ENCODE data around the gene SLC16A12. TPM values are rescaled to one million over a fixed set of nuclear protein-coding genes. Genes with fewer than 3 reads are reported as not detected.
"Not testable (repeated sequence)": the region's sequence is repeated elsewhere in the genome, so short reads cannot be mapped to it uniquely, and the experiment has no call there.

SLC16A12 gene
- total RNA-seq, 1 donor from 2014 or later = not detected

DNA sequence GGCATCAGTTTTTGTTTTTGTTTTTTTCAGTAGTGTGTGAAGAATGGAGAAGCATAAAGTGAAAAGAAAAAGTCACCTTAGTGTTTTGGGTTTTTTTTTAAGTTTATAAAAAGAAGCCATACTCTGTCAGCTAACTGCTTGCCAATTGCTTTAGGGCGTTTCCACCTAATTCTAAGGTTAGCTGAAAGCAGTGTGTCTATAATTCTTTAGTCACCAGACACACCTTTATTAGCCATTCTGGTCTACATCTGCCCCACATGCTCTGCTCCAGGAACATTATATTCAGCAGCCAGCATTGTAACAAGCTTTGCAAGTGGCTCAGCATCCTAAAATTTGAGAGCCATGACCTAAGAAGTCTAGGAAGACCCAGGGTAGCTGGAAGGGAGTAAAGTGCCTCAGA is 14.1 kb upstream of the SLC16A12 start:
- H3K9me3 Mint-ChIP-seq = no peaks in the 10 kb centered on the region
- H3K27me3 Mint-ChIP-seq = peaks cover 4% of the 10 kb centered on the region
- intact Hi-C loops (cut with micrococcal nuclease) = no loop called here
- DNase-seq (no peak), ATAC-seq (ENCODE audit: low read depth) (no peak)
- ChIA-PET POLR2A (no interaction called here), CTCF (no interaction called here)
- no peak overlapping the region for H3K27ac Mint-ChIP-seq
- H3K36me3 Mint-ChIP-seq (ENCODE audit: low read depth) = no peaks in the 10 kb centered on the region
- no peak overlapping the region for H3K4me3 Mint-ChIP-seq
- H3K4me1 Mint-ChIP-seq = no peaks in the 10 kb centered on the region
- TF ChIP-seq, protein P1, sequence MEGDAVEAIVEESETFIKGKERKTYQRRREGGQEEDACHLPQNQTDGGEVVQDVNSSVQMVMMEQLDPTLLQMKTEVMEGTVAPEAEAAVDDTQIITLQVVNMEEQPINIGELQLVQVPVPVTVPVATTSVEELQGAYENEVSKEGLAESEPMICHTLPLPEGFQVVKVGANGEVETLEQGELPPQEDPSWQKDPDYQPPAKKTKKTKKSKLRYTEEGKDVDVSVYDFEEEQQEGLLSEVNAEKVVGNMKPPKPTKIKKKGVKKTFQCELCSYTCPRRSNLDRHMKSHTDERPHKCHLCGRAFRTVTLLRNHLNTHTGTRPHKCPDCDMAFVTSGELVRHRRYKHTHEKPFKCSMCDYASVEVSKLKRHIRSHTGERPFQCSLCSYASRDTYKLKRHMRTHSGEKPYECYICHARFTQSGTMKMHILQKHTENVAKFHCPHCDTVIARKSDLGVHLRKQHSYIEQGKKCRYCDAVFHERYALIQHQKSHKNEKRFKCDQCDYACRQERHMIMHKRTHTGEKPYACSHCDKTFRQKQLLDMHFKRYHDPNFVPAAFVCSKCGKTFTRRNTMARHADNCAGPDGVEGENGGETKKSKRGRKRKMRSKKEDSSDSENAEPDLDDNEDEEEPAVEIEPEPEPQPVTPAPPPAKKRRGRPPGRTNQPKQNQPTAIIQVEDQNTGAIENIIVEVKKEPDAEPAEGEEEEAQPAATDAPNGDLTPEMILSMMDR (IDR thresholded peaks at IDR 0.05) = no peak

DNA sequence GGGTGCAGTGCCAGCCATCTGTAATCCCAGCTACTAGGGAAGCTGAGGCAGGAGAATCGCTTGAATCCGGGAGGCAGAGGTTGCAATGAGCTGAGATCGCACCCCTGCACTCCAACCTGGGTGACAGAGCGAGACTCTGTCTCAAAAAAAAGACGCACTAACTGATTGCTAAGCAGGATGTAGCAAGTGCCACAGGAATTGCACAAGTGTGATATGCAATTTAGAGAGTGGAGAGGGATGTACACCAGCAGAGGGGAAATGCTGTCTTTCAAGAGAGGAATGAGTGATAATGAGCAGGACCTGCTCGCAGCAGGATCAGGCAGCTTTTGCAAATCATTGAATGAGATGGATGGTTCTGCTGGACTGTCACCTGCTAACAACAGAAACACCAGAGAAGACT is 13.3 kb upstream of the SLC16A12 start:
- DNase-seq (no peak), ATAC-seq (ENCODE audit: low read depth) (no peak)
- no peaks in the 10 kb centered on the region for H3K9me3 Mint-ChIP-seq
- TF ChIP-seq, protein P1 (IDR thresholded peaks at IDR 0.05) = no peak
- H3K4me1 Mint-ChIP-seq = no peaks in the 10 kb centered on the region
- intact Hi-C loops (cut with micrococcal nuclease) = no loop called here
- no peak overlapping the region for H3K27ac Mint-ChIP-seq
- no peak overlapping the region for H3K4me3 Mint-ChIP-seq
- peaks cover 8% of the 10 kb centered on the region for H3K27me3 Mint-ChIP-seq
- ChIA-PET CTCF (no interaction called here), POLR2A (no interaction called here)
- no peaks in the 10 kb centered on the region for H3K36me3 Mint-ChIP-seq (ENCODE audit: low read depth)

DNA sequence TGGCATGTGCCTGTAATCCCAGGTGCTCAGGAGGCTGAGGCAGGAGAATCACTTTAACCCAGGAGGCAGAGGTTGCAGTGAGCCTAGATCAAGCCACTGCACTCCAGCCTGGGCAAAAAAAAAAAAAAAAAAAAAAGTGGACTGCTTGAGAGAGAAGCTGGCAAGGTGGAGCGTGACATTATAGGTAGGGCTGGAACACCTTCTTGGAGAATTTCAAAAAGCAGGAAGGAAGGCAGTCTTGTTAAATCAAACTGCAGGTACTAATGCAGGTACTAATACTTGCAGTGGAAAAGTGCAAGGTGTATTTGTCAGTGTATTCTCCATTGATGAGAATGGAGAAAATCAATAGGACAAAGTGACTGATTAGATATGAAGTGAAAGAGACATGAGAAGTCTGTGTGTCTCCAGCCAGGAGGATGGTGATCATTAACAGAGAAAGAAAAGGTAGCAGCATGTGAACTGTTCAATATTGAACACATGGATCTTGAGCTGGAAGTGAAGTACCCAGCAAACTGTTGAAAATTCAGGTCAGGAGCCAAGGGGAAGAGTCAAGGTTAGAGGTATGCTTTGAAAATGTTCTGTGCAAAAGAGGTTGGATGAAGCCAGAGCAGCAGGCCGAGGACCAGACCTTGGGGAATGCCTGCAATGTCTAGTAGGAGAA is 12.6 kb upstream of the SLC16A12 start:
- no peak overlapping the region for H3K4me3 Mint-ChIP-seq
- H3K36me3 Mint-ChIP-seq (ENCODE audit: low read depth) = no peaks in the 10 kb centered on the region
- intact Hi-C loops (cut with micrococcal nuclease) = no loop called here
- no peaks in the 10 kb centered on the region for H3K4me1 Mint-ChIP-seq
- ChIA-PET POLR2A (no interaction called here), CTCF (no interaction called here)
- TF ChIP-seq, protein P1 (IDR thresholded peaks at IDR 0.05) = no peak
- H3K27ac Mint-ChIP-seq = no peak overlapping the region
- peaks cover 7% of the 10 kb centered on the region for H3K27me3 Mint-ChIP-seq
- H3K9me3 Mint-ChIP-seq = no peaks in the 10 kb centered on the region
- ATAC-seq (ENCODE audit: low read depth) = no peak
- DNase-seq = no peak

DNA sequence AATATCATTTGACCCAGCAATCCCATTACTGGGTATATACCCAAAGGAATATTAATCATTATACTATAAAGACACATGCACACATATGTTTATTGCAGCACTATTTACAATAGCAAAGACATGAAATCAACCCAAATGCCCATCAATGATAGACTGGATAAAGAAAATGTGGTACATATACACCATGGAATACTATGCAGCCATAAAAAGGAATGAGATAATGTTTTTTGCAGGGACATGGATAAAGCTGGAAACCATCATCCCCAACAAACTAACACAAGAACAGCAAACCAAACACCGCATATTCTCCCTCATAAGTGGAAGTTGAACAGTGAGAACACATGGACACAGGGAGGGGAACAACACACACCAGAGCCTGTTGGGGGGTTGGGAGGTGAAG is 11.3 kb upstream of the SLC16A12 start:
- H3K9me3 Mint-ChIP-seq; DNase-seq; H3K36me3 Mint-ChIP-seq (ENCODE audit: low read depth); ATAC-seq (ENCODE audit: low read depth); intact Hi-C loops (cut with micrococcal nuclease); POLR2A ChIA-PET; H3K4me1 Mint-ChIP-seq; H3K4me3 Mint-ChIP-seq; H3K27ac Mint-ChIP-seq: not testable (repeated sequence)
- CTCF ChIA-PET = interaction anchor here (0.7 kb wide), 1 partner anchor 10 kb away, joined by 3 read pairs; no protein-coding TSS in a partner anchor
- peaks cover 13% of the 10 kb centered on the region for H3K27me3 Mint-ChIP-seq

DNA sequence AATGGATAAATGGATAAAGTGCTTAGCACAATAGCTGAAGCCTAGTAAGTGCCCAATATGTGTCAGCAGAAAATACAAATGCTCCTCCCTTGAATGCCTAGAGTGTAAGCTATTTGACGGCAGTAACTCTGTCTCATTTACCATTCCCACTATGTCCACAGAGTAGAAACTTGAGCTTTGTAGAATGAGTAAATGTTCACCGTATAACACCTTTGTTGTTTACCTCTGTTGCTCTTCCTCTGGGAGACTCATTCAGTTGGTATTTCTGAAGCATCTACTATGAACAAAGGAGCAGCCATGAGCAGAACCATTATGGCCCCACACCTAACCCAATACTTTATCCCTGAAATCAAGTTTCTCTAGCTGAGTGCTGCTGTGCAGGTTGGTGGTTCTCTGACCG is 8.4 kb upstream of the SLC16A12 start:
- TF ChIP-seq, protein P1 (IDR thresholded peaks at IDR 0.05) = no peak
- no peak overlapping the region for H3K27ac Mint-ChIP-seq
- H3K4me1 Mint-ChIP-seq = no peaks in the 10 kb centered on the region
- H3K27me3 Mint-ChIP-seq = peaks cover 26% of the 10 kb centered on the region
- no peak for DNase-seq
- intact Hi-C loops (cut with micrococcal nuclease) = no loop called here
- no peak overlapping the region for H3K4me3 Mint-ChIP-seq
- no peaks in the 10 kb centered on the region for H3K9me3 Mint-ChIP-seq
- no peak for ATAC-seq (ENCODE audit: low read depth)
- ChIA-PET CTCF (no interaction called here), POLR2A (no interaction called here)
- no peaks in the 10 kb centered on the region for H3K36me3 Mint-ChIP-seq (ENCODE audit: low read depth)

DNA sequence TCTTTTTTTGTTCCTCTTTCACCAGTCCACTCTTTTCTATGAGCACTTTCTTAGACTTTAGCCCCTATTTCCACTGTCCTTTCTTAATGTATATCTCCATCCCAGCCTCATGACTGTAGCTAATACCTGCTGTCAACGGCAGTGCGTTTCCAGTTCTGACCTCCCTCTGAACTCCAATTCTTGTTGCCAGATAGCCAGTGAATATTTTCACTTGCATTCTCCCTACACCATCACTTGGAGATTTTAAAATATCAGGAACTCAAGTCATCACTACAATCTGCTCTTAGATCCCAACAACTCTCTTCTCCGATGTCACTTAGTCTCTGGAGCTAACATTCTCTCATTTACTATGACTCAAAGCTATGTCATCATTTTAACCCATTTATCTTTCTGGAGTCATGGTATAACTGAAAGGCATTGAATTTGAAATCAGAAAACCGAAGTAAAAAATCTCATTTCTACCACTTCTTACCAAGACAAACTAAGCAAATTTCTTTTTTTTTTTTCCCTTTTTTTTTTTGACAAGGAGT is 5.1 kb upstream of the SLC16A12 start:
- ATAC-seq (ENCODE audit: low read depth) (no peak), DNase-seq (no peak)
- TF ChIP-seq, protein P1 (IDR thresholded peaks at IDR 0.05) = no peak

More for the DNA sequence above, 5.1 kb upstream of the SLC16A12 start:
- Mint-ChIP-seq H3K4me1 (peaks cover 5% of the 10 kb centered on the region), H3K27ac (no peak overlapping the region), H3K36me3 (ENCODE audit: low read depth) (no peaks in the 10 kb centered on the region), H3K27me3 (peaks cover 45% of the 10 kb centered on the region), H3K9me3 (no peaks in the 10 kb centered on the region), H3K4me3 (no peak overlapping the region)
- intact Hi-C loops (cut with micrococcal nuclease) = no loop called here
- POLR2A ChIA-PET = no interaction called here
- CTCF ChIA-PET = no interaction called here
